H1 (cell line): ENCODE measurements around the gene RAB40C. TPM values are rescaled to one million over a fixed set of nuclear protein-coding genes. Genes with fewer than 3 reads are reported as not detected.

ENCODE experiments used
- CTCF ChIA-PET: fragments of 300-600 bp; sonication (Branson Sonifier 250); formaldehyde crosslinking; loops from one replicate; lab custom pipeline; 2021; ENCODE audit not compliant: partially characterized antibody; lab: Charles Lee
- POLR2A ChIA-PET: fragments of 300-600 bp; sonication (Branson Sonifier 250); formaldehyde crosslinking; loops from one replicate; lab custom pipeline; 2021; ENCODE audit warnings: inconsistent platforms; ENCODE audit not compliant: partially characterized antibody; lab: Charles Lee
- DNase-seq, 2 experiments: peaks; one replicate each; pipeline versions ENCODE4 v3.0.0 to v3.0.0-alpha.2; 2010 to 2022; ENCODE audit warnings: low spot score in 2 of 2, low read depth in 1 of 2, mixed read lengths in 1 of 2
- FAIRE-seq: peaks from 2 replicates; lab custom pipeline; 2011; peaks lifted over from hg19 to GRCh38; lab: Jason Lieb, UNC
- H2AFZ ChIP-seq: 2 replicates; pipeline ENCODE4 v1.8.1; 2012; ENCODE audit warnings: low read length, inconsistent platforms
- H2AK5ac ChIP-seq: 2 replicates; pipeline ENCODE4 v1.6.1; 2013; ENCODE audit warnings: low read depth, low read length
- H2BK120ac ChIP-seq: replicated peaks from 2 replicates; pipeline ENCODE3; 2013; ENCODE audit warnings: low read depth, low read length, inconsistent platforms
- H2BK12ac ChIP-seq: 2 replicates; pipeline ENCODE4 v1.6.1; 2013; ENCODE audit warnings: low read depth, low read length
- H2BK15ac ChIP-seq: 2 replicates; pipeline ENCODE4 v1.6.1; 2013; ENCODE audit warnings: low read length
- H2BK20ac ChIP-seq: 2 replicates; pipeline ENCODE4 v1.6.1; 2013; ENCODE audit warnings: low read length
- H2BK5ac ChIP-seq: 2 replicates; pipeline ENCODE4 v1.6.1; 2013; ENCODE audit warnings: low read depth, low read length
- H3K14ac ChIP-seq: 2 replicates; pipeline ENCODE4 v1.6.1; 2013; ENCODE audit warnings: inconsistent platforms; ENCODE audit not compliant: insufficient read length
- H3K18ac ChIP-seq: 2 replicates; pipeline ENCODE4 v1.6.1; 2013; ENCODE audit warnings: low read length; ENCODE audit errors: extremely low read depth
- H3K23ac ChIP-seq: 2 replicates; pipeline ENCODE4 v1.6.1; 2013; ENCODE audit warnings: inconsistent platforms; ENCODE audit not compliant: insufficient read length
- H3K23me2 ChIP-seq: 2 replicates; pipeline ENCODE4 v1.6.1; 2013; ENCODE audit warnings: low read depth, low read length
- H3K27ac ChIP-seq: 2 replicates; pipeline ENCODE4 v1.6.1; 2011; ENCODE audit warnings: low read depth, low read length, inconsistent platforms
- H3K27me3 ChIP-seq, 4 experiments: replicated peaks in 1 of 4; 1 replicate in 1 of 4; 2 replicates in 3 of 4; pipeline versions ENCODE4 v1.6.1 to v1.8.1; 2011 to 2013; ENCODE audit warnings: low read length in 3 of 4, mild to moderate bottlenecking in 3 of 4, inconsistent platforms in 2 of 4, mixed read lengths in 2 of 4, moderate library complexity in 1 of 4; ENCODE audit not compliant: control insufficient read depth in 3 of 4, insufficient read depth in 3 of 4; ENCODE audit errors: extremely low read depth in 1 of 4
- H3K36me3 ChIP-seq, 4 experiments: 2 replicates each; pipeline versions ENCODE4 v1.6.1 to v1.8.1; 2011 to 2013; ENCODE audit warnings: mild to moderate bottlenecking in 4 of 4, low read length in 3 of 4, moderate library complexity in 2 of 4, control low read depth in 1 of 4, inconsistent platforms in 1 of 4; ENCODE audit not compliant: insufficient read depth in 4 of 4, control insufficient read depth in 2 of 4
- H3K4ac ChIP-seq: replicated peaks from 2 replicates; pipeline ENCODE3; 2013; ENCODE audit warnings: low read length, low read depth, mixed read lengths, inconsistent platforms; ENCODE audit not compliant: insufficient read length
- H3K4me1 ChIP-seq, 4 experiments: replicated peaks in 1 of 4; 1 replicate in 1 of 4; 2 replicates in 3 of 4; pipeline versions ENCODE4 v1.6.1 to v1.8.1; 2011 to 2013; ENCODE audit warnings: low read length in 3 of 4, inconsistent platforms in 2 of 4, mixed read lengths in 1 of 4; ENCODE audit not compliant: insufficient read depth in 4 of 4, control insufficient read depth in 3 of 4
- H3K4me2 ChIP-seq, 2 experiments: 2 replicates each; pipeline versions ENCODE4 v1.6.1 to v1.8.1; 2011 to 2013; ENCODE audit warnings: low read depth in 2 of 2, low read length in 2 of 2, control low read depth in 1 of 2, inconsistent platforms in 1 of 2, mild to moderate bottlenecking in 1 of 2; ENCODE audit not compliant: insufficient read depth in 1 of 2
- H3K4me3 ChIP-seq, 4 experiments: fragments of 200-600, 300-600 bp in 1 of 4; sonication (generic), shearing (Covaris generic), sonication (Bioruptor Twin) in 1 of 4; 2 replicates each; pipeline versions ENCODE4 v1.5.1 to v1.8.1; 2011 to 2016; ENCODE audit warnings: low read length in 4 of 4, low read depth in 3 of 4, control low read depth in 2 of 4, inconsistent platforms in 2 of 4, mild to moderate bottlenecking in 2 of 4, mixed read lengths in 1 of 4, moderate library complexity in 1 of 4; ENCODE audit not compliant: insufficient read depth in 2 of 4; ENCODE audit errors: extremely low read depth in 1 of 4
- H3K56ac ChIP-seq: replicated peaks from 2 replicates; pipeline ENCODE3; 2013; ENCODE audit warnings: low read depth, mild to moderate bottlenecking, mixed read lengths, low read length, inconsistent platforms; ENCODE audit not compliant: insufficient read length
- H3K79me1 ChIP-seq: 2 replicates; pipeline ENCODE4 v1.6.1; 2013; ENCODE audit warnings: low read depth, low read length, control low read depth
- H3K79me2 ChIP-seq, 2 experiments: 2 replicates each; pipeline versions ENCODE4 v1.6.1 to v1.8.1; 2012 to 2013; ENCODE audit warnings: low read length in 2 of 2, mild to moderate bottlenecking in 2 of 2, inconsistent platforms in 1 of 2; ENCODE audit not compliant: insufficient read depth in 2 of 2, control insufficient read depth in 1 of 2
- H3K9ac ChIP-seq, 4 experiments: replicated peaks in 1 of 4; 1 replicate in 1 of 4; 2 replicates in 3 of 4; pipeline versions ENCODE4 v1.6.1 to v1.8.1; 2011 to 2013; ENCODE audit warnings: low read depth in 3 of 4, low read length in 3 of 4, control low read depth in 2 of 4, mild to moderate bottlenecking in 2 of 4, moderate library complexity in 2 of 4, inconsistent platforms in 1 of 4; ENCODE audit errors: extremely low read depth in 1 of 4
- H3K9me3 ChIP-seq, 2 experiments: 2 replicates each; pipeline versions ENCODE4 v1.6.1 to v1.8.1; 2012 to 2013; ENCODE audit warnings: mild to moderate bottlenecking in 2 of 2, moderate library complexity in 2 of 2, control low read depth in 1 of 2, inconsistent platforms in 1 of 2, low read depth in 1 of 2, low read length in 1 of 2, mixed read lengths in 1 of 2; ENCODE audit not compliant: insufficient read depth in 2 of 2
- H4K20me1 ChIP-seq, 2 experiments: replicated peaks in 1 of 2; 2 replicates each; pipeline versions ENCODE3 to v1.8.1; 2011 to 2013; ENCODE audit warnings: inconsistent platforms in 2 of 2, low read length in 2 of 2, mild to moderate bottlenecking in 1 of 2; ENCODE audit not compliant: insufficient read depth in 2 of 2, control insufficient read depth in 1 of 2
- H4K5ac ChIP-seq: 2 replicates; pipeline ENCODE4 v1.6.1; 2013; ENCODE audit warnings: low read length, low read depth, mixed read lengths, inconsistent platforms; ENCODE audit not compliant: insufficient read length
- H4K8ac ChIP-seq: 2 replicates; pipeline ENCODE4 v1.8.0; 2013; ENCODE audit warnings: mild to moderate bottlenecking, moderate library complexity, low read length, inconsistent platforms; ENCODE audit not compliant: insufficient read depth; ENCODE audit errors: extremely low read depth
- H4K91ac ChIP-seq: replicated peaks from 2 replicates; pipeline ENCODE3; 2013; ENCODE audit warnings: low read length, mixed read lengths, inconsistent platforms; ENCODE audit not compliant: insufficient read length
- CREB1 ChIP-seq: IDR thresholded peaks from 2 replicates; pipeline ENCODE4 v1.6.1; 2012; ENCODE audit warnings: inconsistent platforms
- GABPA ChIP-seq: IDR thresholded peaks from 2 replicates; pipeline ENCODE4 v1.6.1; 2011; ENCODE audit warnings: mild to moderate bottlenecking, low read length, moderate library complexity, borderline replicate concordance; ENCODE audit not compliant: insufficient read depth
- GTF2F1 ChIP-seq: IDR thresholded peaks from 2 replicates; pipeline ENCODE4 v1.6.1; 2012; ENCODE audit warnings: low read depth, low read length, improper control_type of control experiment, borderline replicate concordance
- POU5F1 ChIP-seq: IDR thresholded peaks from 2 replicates; pipeline ENCODE4 v1.6.1; 2011; ENCODE audit warnings: low read depth, mild to moderate bottlenecking, low read length, moderate library complexity
- RAD21 ChIP-seq, 2 experiments: IDR thresholded peaks in 1 of 2; conservative IDR thresholded peaks in 1 of 2; 2 replicates each; pipeline ENCODE4 v1.6.1; 2011; ENCODE audit warnings: low read depth in 2 of 2, low read length in 2 of 2, improper control_type of control experiment in 1 of 2, inconsistent platforms in 1 of 2, mild to moderate bottlenecking in 1 of 2, moderate library complexity in 1 of 2
- RBBP5 ChIP-seq: IDR thresholded peaks from 2 replicates; pipeline ENCODE4 v1.7.1; 2012; ENCODE audit warnings: low read depth, mild to moderate bottlenecking, inconsistent platforms, low read length, moderate library complexity, borderline replicate concordance
- SP4 ChIP-seq: IDR thresholded peaks from 2 replicates; pipeline ENCODE4 v1.6.1; 2012; ENCODE audit warnings: low read length, inconsistent platforms
- WGBS, 2 experiments: shearing (Covaris generic) in 1 of 2; methylation state at CpG; one replicate each; pipeline versions ENCODE4 v1.1.6 to v1.1.7; 2013 to 2015; ENCODE audit warnings: low lambda C conversion rate in 2 of 2, mixed read lengths in 2 of 2, inconsistent platforms in 1 of 2, low coverage in 1 of 2, missing lambda C conversion rate in 1 of 2; ENCODE audit not compliant: insufficient replicate concordance in 2 of 2, insufficient coverage in 1 of 2, insufficient read length in 1 of 2; ENCODE audit errors: extremely low coverage in 1 of 2, missing lambda C conversion rate in 1 of 2; 5-methylcytosine and 5-hydroxymethylcytosine counted together
- polyA plus RNA-seq, 7 experiments: library from polyadenylated mRNA; depleted of rRNA in 3 of 7; stranded (reverse) in 5 of 7; unstranded in 2 of 7; fragments of >200 nt in 5 of 7; fragments of 200-250 nt in 2 of 7; gene quantifications; 1 replicate in 5 of 7; 2 replicates in 1 of 7; 4 replicates in 1 of 7; pipeline versions ENCODE4 v1.2.1 to v1.2.3, GENCODE V29; 2011 to 2013; ENCODE audit warnings: missing spikeins in 2 of 7, mixed read lengths in 2 of 7
- total RNA-seq: library from RNA; stranded (reverse); fragmentation: NEBNext Ultra II Directional; extraction: Animal tissue kit (Norgen Biotek cat#: 25700); gene quantifications from 2 replicates; pipeline ENCODE4 v1.2.1, GENCODE V29; 2021

RAB40C gene
- total and polyA plus RNA-seq, 2 of the 8 experiments (the other 6 are each of a cell fraction or from before 2014, with no cell fraction given): 13.9 to 15.6 TPM

DNA sequence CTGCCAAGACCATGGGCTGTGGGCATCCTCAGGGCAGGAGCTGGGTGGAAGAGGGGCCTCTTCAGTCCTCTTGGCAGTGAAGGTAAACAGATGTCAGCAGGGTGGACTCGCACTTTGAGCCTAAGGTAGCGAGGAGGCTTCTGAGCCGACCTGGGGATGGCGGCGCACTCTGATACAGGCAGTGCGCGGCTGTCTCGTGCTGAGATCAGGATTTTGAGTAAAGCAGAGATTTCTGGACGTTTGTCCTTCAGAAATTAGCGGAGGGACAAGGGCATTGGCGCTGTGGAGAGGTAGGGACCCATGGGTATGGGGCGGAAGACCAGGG, 6.8 kb downstream of the RAB40C start:
- H3K27me3 ChIP-seq: peaks cover 0 to 11% (median 6%) of the 10 kb centered on the region in 4 experiments; a peak in 3 of 7 replicates
- no peak overlapping the region for H2BK120ac ChIP-seq
- peaks cover 0 to 6% of the 10 kb centered on the region in 2 experiments; a peak in 2 of 4 replicates for H3K79me2 ChIP-seq
- FAIRE-seq (no peak), DNase-seq (no peak)
- no peak overlapping the region for H3K27ac ChIP-seq
- H2BK15ac ChIP-seq: no peak overlapping the region
- H4K91ac ChIP-seq: no peak overlapping the region
- peaks cover 0 to 2% (median 0%) of the 10 kb centered on the region in 4 experiments; a peak in 1 of 7 replicates for H3K4me1 ChIP-seq
- peaks cover 0 to 3% (median under 1%) of the 10 kb centered on the region in 4 experiments; a peak in 2 of 8 replicates for H3K36me3 ChIP-seq
- TF ChIP-seq CREB1 (no peak), SP4 (no peak), RAD21 (IDR thresholded peaks at IDR 0.05 in 1 of 2, conservative IDR thresholded peaks at IDR 0.05 in 1 of 2; ENCODE audit: low read depth in 2 of 2, low read length in 2 of 2) (no peak), GTF2F1 (no peak), GABPA (no peak), POU5F1 (no peak), RBBP5 (no peak)
- peaks cover 0 to 4% of the 10 kb centered on the region in 2 experiments; a peak in 1 of 4 replicates for H3K9me3 ChIP-seq
- no peak overlapping the region for H2AFZ ChIP-seq
- H4K5ac ChIP-seq: no peak overlapping the region
- H4K20me1 ChIP-seq: peaks cover 14 to 26% of the 10 kb centered on the region in 2 experiments
- H3K4me2 ChIP-seq: no peak overlapping the region
- H3K18ac ChIP-seq: no peak overlapping the region
- no peak overlapping the region for H2BK12ac ChIP-seq
- no peaks in the 10 kb centered on the region for H3K23me2 ChIP-seq
- H2BK20ac ChIP-seq: no peak overlapping the region
- H2AK5ac ChIP-seq: no peak overlapping the region
- H3K9ac ChIP-seq: no peak overlapping the region
- no peak overlapping the region for H2BK5ac ChIP-seq
- 97% methylated on average over 12 of the region's 12 CpGs; no CpG with 5 or more reads in 1 of the 2 experiments for WGBS, 2 experiments
- no peak overlapping the region for H3K4ac ChIP-seq
- H3K23ac ChIP-seq: no peak overlapping the region
- ChIA-PET POLR2A (interaction anchor here (1.2 to 1.6 kb wide), 2 partner anchors 9 to 14 kb away, joined by 3 read pairs; no protein-coding TSS in a partner anchor), CTCF (interaction anchor here (0.7 to 2.4 kb wide), 2 partner anchors 9 to 25 kb away, joined by 3 to 7 read pairs; no protein-coding TSS in a partner anchor)
- no peak overlapping the region for H4K8ac ChIP-seq
- H3K79me1 ChIP-seq: peaks cover 10% of the 10 kb centered on the region; the same call in 1 of the 2 replicates
- no peak overlapping the region for H3K4me3 ChIP-seq
- no peak overlapping the region for H3K56ac ChIP-seq
- no peak overlapping the region for H3K14ac ChIP-seq
